ENCODE results near the gene UBC.

Gene UBC

GRCh38 chr12:124877423-124877822 is 37.0 kb downstream of the UBC start:
- Histone ChIP-seq H3K36me3 (ENCODE audit: control insufficient read depth, low read length) (no peaks in the 10 kb centered on the region), H3K4me3 (ENCODE audit: low read length) (no peak overlapping the region), H3K4me2 (ENCODE audit: low read length) (no peak overlapping the region), H4K20me1 (ENCODE audit: control insufficient read depth, insufficient read depth, low read depth, low read length) (no peaks in the 10 kb centered on the region), H3F3A (ENCODE audit: control insufficient read depth, insufficient read depth) (no peaks in the 10 kb centered on the region; the same call in 1 of the 2 replicates), H3K9me3 (ENCODE audit: control insufficient read depth, insufficient read depth, low read length) (no peaks in the 10 kb centered on the region), H3K9me2 (replicated peaks; ENCODE audit: control insufficient read depth, low read length) (no peaks in the 10 kb centered on the region), H3K79me2 (ENCODE audit: control insufficient read depth, low read length) (no peaks in the 10 kb centered on the region), H3K27ac (ENCODE audit: low read depth, low read length) (no peak overlapping the region), H3K4me1 (ENCODE audit: control insufficient read depth, low read length) (peaks cover 37% of the 10 kb centered on the region), H3K27me3 (ENCODE audit: control insufficient read depth, low read length) (no peaks in the 10 kb centered on the region; the same call in 1 of the 2 replicates)
- TF ChIP-seq EZH2phosphoT487 (IDR thresholded peaks at IDR 0.05; ENCODE audit: borderline replicate concordance, low read length): no peak
- TF ChIP-seq CTCF (IDR thresholded peaks at IDR 0.05; ENCODE audit: low read depth, low read length, poor library complexity, severe bottlenecking): no peak

DNA sequence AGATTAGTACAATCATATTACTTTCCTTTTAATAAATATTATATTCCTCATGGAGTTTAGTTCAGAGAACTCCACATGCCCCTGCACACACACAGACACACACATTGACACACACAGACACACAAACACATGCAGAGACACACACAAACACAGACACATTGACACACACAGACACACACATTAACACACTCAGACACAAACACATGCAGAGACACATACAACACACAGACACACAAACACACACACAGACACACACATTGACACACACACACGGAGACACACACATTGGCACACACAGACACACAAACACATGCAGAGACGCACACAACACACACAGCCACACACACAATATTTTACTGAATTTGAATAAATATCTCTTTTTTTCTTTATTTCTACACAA is 38.3 kb downstream of the UBC start:
- peaks cover 25% of the 10 kb centered on the region for H3K4me1 ChIP-seq (ENCODE audit: control insufficient read depth, low read length)
- H3K79me2 ChIP-seq (ENCODE audit: control insufficient read depth, low read length): no peaks in the 10 kb centered on the region
- H3K36me3 ChIP-seq (ENCODE audit: control insufficient read depth, low read length): no peaks in the 10 kb centered on the region
- no peak overlapping the region for H3K4me3 ChIP-seq (ENCODE audit: low read length)
- no peaks in the 10 kb centered on the region for H3K9me2 ChIP-seq (replicated peaks; ENCODE audit: control insufficient read depth, low read length)
- no peaks in the 10 kb centered on the region; the same call in 1 of the 2 replicates for H3K27me3 ChIP-seq (ENCODE audit: control insufficient read depth, low read length)
- no peak overlapping the region for H3K4me2 ChIP-seq (ENCODE audit: low read length)
- TF ChIP-seq EZH2phosphoT487 (IDR thresholded peaks at IDR 0.05; ENCODE audit: borderline replicate concordance, low read length) (no peak), CTCF (IDR thresholded peaks at IDR 0.05; ENCODE audit: low read depth, low read length, poor library complexity, severe bottlenecking) (no peak)
- H3K9me3 ChIP-seq (ENCODE audit: control insufficient read depth, insufficient read depth, low read length): no peaks in the 10 kb centered on the region
- H3F3A ChIP-seq (ENCODE audit: control insufficient read depth, insufficient read depth): no peaks in the 10 kb centered on the region; the same call in 1 of the 2 replicates
- H3K27ac ChIP-seq (ENCODE audit: low read depth, low read length): no peak overlapping the region
- H4K20me1 ChIP-seq (ENCODE audit: control insufficient read depth, insufficient read depth, low read depth, low read length): no peaks in the 10 kb centered on the region

DNA sequence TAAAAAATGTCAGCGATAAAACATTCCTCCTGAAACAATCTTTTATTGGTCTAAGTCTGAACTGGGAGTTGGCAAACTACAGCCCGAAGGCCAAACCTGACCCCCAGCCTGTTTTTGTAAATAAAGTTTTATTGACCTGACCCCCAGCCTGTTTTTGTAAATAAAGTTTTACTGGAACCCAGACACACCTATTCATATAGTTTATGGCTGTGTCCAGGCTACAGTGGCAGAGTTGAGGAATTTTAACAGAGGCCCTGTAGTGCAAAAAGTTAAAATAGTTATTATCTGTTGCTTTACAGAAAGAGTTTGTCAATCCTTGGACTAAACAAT is 38.7 kb downstream of the UBC start:
- no peak overlapping the region for H3K4me3 ChIP-seq (ENCODE audit: low read length)
- H3K4me2 ChIP-seq (ENCODE audit: low read length): no peak overlapping the region
- TF ChIP-seq EZH2phosphoT487 (IDR thresholded peaks at IDR 0.05; ENCODE audit: borderline replicate concordance, low read length): no peak
- TF ChIP-seq CTCF (IDR thresholded peaks at IDR 0.05; ENCODE audit: low read depth, low read length, poor library complexity, severe bottlenecking): no peak
- no peaks in the 10 kb centered on the region for H4K20me1 ChIP-seq (ENCODE audit: control insufficient read depth, insufficient read depth, low read depth, low read length)
- no peaks in the 10 kb centered on the region; the same call in 1 of the 2 replicates for H3F3A ChIP-seq (ENCODE audit: control insufficient read depth, insufficient read depth)
- H3K27me3 ChIP-seq (ENCODE audit: control insufficient read depth, low read length): no peaks in the 10 kb centered on the region; the same call in 1 of the 2 replicates
- H3K36me3 ChIP-seq (ENCODE audit: control insufficient read depth, low read length): no peaks in the 10 kb centered on the region
- H3K4me1 ChIP-seq (ENCODE audit: control insufficient read depth, low read length): peaks cover 21% of the 10 kb centered on the region
- no peaks in the 10 kb centered on the region for H3K9me2 ChIP-seq (replicated peaks; ENCODE audit: control insufficient read depth, low read length)
- no peaks in the 10 kb centered on the region for H3K79me2 ChIP-seq (ENCODE audit: control insufficient read depth, low read length)
- H3K27ac ChIP-seq (ENCODE audit: low read depth, low read length): no peak overlapping the region
- no peaks in the 10 kb centered on the region for H3K9me3 ChIP-seq (ENCODE audit: control insufficient read depth, insufficient read depth, low read length)
